SK-N-SH treated with all-trans-retinoic acid at 6 μM for 48 hours (cell line): ENCODE measurements around the gene TACO1.

Experiments used
- ATAC-seq: fragments of 200-7000 bp; cut with Tn5 transposase; 3 replicates; pipeline ENCODE4 v1.9.1; 2020; ENCODE audit warnings: mild to moderate bottlenecking, moderate library complexity
- ARNTL ChIP-seq: fragments of 450-650 bp; formaldehyde crosslinking; IDR thresholded peaks from 2 replicates; pipeline ENCODE4 v1.5.0; 2020; ENCODE audit warnings: low read depth, mild to moderate bottlenecking, moderate library complexity, borderline replicate concordance
- BACH2 ChIP-seq: fragments of 250-450 bp; sonication (Bioruptor Pico); IDR thresholded peaks from 2 replicates; pipeline ENCODE4 v1.9.0; 2021; ENCODE audit warnings: mild to moderate bottlenecking, borderline replicate concordance
- CREB5 ChIP-seq: fragments of 250-450 bp; sonication (Bioruptor Pico); IDR thresholded peaks from 2 replicates; pipeline ENCODE4 v1.5.1; 2020; ENCODE audit warnings: low read depth, mild to moderate bottlenecking, moderate library complexity
- CSDC2 ChIP-seq: fragments of 250-450 bp; sonication (Bioruptor Pico); IDR thresholded peaks from 2 replicates; pipeline ENCODE4 v1.5.0; 2020; ENCODE audit warnings: mild to moderate bottlenecking, moderate library complexity
- CSRNP3 ChIP-seq: fragments of 250-450 bp; sonication (Bioruptor Pico); IDR thresholded peaks from 2 replicates; pipeline ENCODE4 v1.5.1; 2021; ENCODE audit warnings: mild to moderate bottlenecking, moderate library complexity
- ESRRG ChIP-seq: fragments of 250-450 bp; sonication (Bioruptor Pico); IDR thresholded peaks from 2 replicates; pipeline ENCODE4 v1.6.1; 2021; ENCODE audit warnings: mild to moderate bottlenecking
- OSR1 ChIP-seq: fragments of 250-450 bp; sonication (Bioruptor Pico); IDR thresholded peaks from 2 replicates; pipeline ENCODE4 v1.8.0; 2022; ENCODE audit warnings: moderate library complexity, mild to moderate bottlenecking, inconsistent platforms
- PATZ1 ChIP-seq: fragments of 250-450 bp; sonication (Bioruptor Pico); IDR thresholded peaks from 2 replicates; pipeline ENCODE4 v1.8.0; 2020; ENCODE audit warnings: mild to moderate bottlenecking, moderate library complexity, borderline replicate concordance
- POU6F1 ChIP-seq: fragments of 250-450 bp; sonication (Bioruptor Pico); IDR thresholded peaks from 2 replicates; pipeline ENCODE4 v1.8.0; 2021; ENCODE audit warnings: low read depth, mild to moderate bottlenecking, moderate library complexity, borderline replicate concordance
- PPARA ChIP-seq: fragments of 250-450 bp; sonication (Bioruptor Pico); IDR thresholded peaks from 2 replicates; pipeline ENCODE4 v1.5.0; 2020; ENCODE audit warnings: mild to moderate bottlenecking, borderline replicate concordance
- RARB ChIP-seq: fragments of 250-450 bp; sonication (Bioruptor Pico); IDR thresholded peaks from 2 replicates; pipeline ENCODE4 v1.8.0; 2021; ENCODE audit warnings: mild to moderate bottlenecking, moderate library complexity
- SNAI2 ChIP-seq: fragments of 250-450 bp; sonication (Bioruptor Pico); IDR thresholded peaks from 2 replicates; pipeline ENCODE4 v1.5.0; 2020; ENCODE audit warnings: mild to moderate bottlenecking, moderate library complexity
- TCF4 ChIP-seq: fragments of 250-450 bp; sonication (Bioruptor Pico); IDR thresholded peaks from 2 replicates; pipeline ENCODE4 v1.8.0; 2021; ENCODE audit warnings: mild to moderate bottlenecking, moderate library complexity, borderline replicate concordance
- TOX ChIP-seq: fragments of 250-450 bp; sonication (Bioruptor Pico); IDR thresholded peaks from 2 replicates; pipeline ENCODE4 v1.8.0; 2021; ENCODE audit warnings: mild to moderate bottlenecking, moderate library complexity, borderline replicate concordance
- TSHZ2 ChIP-seq: fragments of 250-450 bp; sonication (Bioruptor Pico); IDR thresholded peaks from 2 replicates; pipeline ENCODE4 v1.5.0; 2020; ENCODE audit warnings: mild to moderate bottlenecking, moderate library complexity
- ZC3H10 ChIP-seq: fragments of 250-450 bp; sonication (Bioruptor Pico); IDR thresholded peaks from 2 replicates; pipeline ENCODE4 v1.5.1; 2021; ENCODE audit warnings: mild to moderate bottlenecking, moderate library complexity
- ZFP3 ChIP-seq: fragments of 250-450 bp; sonication (Bioruptor Pico); IDR thresholded peaks from 2 replicates; pipeline ENCODE4 v1.5.0; 2020; ENCODE audit warnings: mild to moderate bottlenecking, moderate library complexity
- ZFP30 ChIP-seq: fragments of 450-650 bp; formaldehyde crosslinking; IDR thresholded peaks from 2 replicates; pipeline ENCODE4 v1.5.0; 2022; ENCODE audit warnings: mild to moderate bottlenecking, moderate library complexity
- ZNF565 ChIP-seq: fragments of 450-650 bp; formaldehyde crosslinking; conservative IDR thresholded peaks from 2 replicates; pipeline ENCODE4 v1.5.0; 2020; ENCODE audit warnings: low read depth, mild to moderate bottlenecking, moderate library complexity
- ZNF70 ChIP-seq: fragments of 450-650 bp; formaldehyde crosslinking; IDR thresholded peaks from 2 replicates; pipeline ENCODE4 v1.5.0; 2020; ENCODE audit warnings: mild to moderate bottlenecking, moderate library complexity
- ZNF8 ChIP-seq: fragments of 450-650 bp; formaldehyde crosslinking; IDR thresholded peaks from 2 replicates; pipeline ENCODE4 v1.5.0; 2020; ENCODE audit warnings: mild to moderate bottlenecking, moderate library complexity

TACO1 gene

GRCh38 chr17:63610854-63611253 is 10.2 kb downstream of the TACO1 start:
- ATAC-seq: no peak
- TF ChIP-seq PPARA (CRISPR knock-in tag) (no peak), ARNTL (CRISPR knock-in tag) (no peak), PATZ1 (CRISPR knock-in tag) (no peak), SNAI2 (no peak), ZNF70 (CRISPR knock-in tag) (no peak), TCF4 (CRISPR knock-in tag) (no peak), TOX (no peak), OSR1 (CRISPR knock-in tag) (no peak), CREB5 (no peak), CSDC2 (CRISPR knock-in tag) (no peak), ZNF565 (no peak), BACH2 (CRISPR knock-in tag) (no peak), ZNF8 (CRISPR knock-in tag) (no peak)

- no peak for ATAC-seq
- TF ChIP-seq CSDC2 (CRISPR knock-in tag): no peak
- TF ChIP-seq POU6F1 (CRISPR knock-in tag): no peak
- TF ChIP-seq TOX: no peak
- TF ChIP-seq TSHZ2 (CRISPR knock-in tag): no peak
- TF ChIP-seq RARB (CRISPR knock-in tag): no peak
- no peak for TF ChIP-seq ZFP3 (CRISPR knock-in tag)
- TF ChIP-seq TCF4 (CRISPR knock-in tag): no peak
- no peak for TF ChIP-seq ZNF565
- no peak for TF ChIP-seq ZC3H10 (CRISPR knock-in tag)
- TF ChIP-seq ZNF70 (CRISPR knock-in tag): no peak
- TF ChIP-seq ARNTL (CRISPR knock-in tag): no peak
- no peak for TF ChIP-seq CSRNP3 (CRISPR knock-in tag)
Measured at GRCh38 chr17:63611354-63611753, 10.7 kb downstream of the TACO1 start.

- TF ChIP-seq ZFP3 (CRISPR knock-in tag) (no peak), ZNF565 (no peak)
- ATAC-seq: no peak
Measured at GRCh38 chr17:63613663-63614062, 13.0 kb downstream of the TACO1 start.

- TF ChIP-seq CSDC2 (CRISPR knock-in tag): no peak
- no peak for TF ChIP-seq CREB5
- TF ChIP-seq SNAI2: no peak
- TF ChIP-seq ESRRG: no peak
- TF ChIP-seq PPARA (CRISPR knock-in tag): no peak
- no peak for TF ChIP-seq ZFP3 (CRISPR knock-in tag)
- no peak for TF ChIP-seq ARNTL (CRISPR knock-in tag)
- TF ChIP-seq ZFP30 (CRISPR knock-in tag): no peak
- TF ChIP-seq OSR1 (CRISPR knock-in tag): no peak
- no peak for TF ChIP-seq TSHZ2 (CRISPR knock-in tag)
- TF ChIP-seq ZNF70 (CRISPR knock-in tag): no peak
- no peak for TF ChIP-seq BACH2 (CRISPR knock-in tag)
- TF ChIP-seq, all 23 proteins: peak for 0
- ATAC-seq: no peak
Measured at GRCh38 chr17:63621229-63621683, 20.6 kb downstream of the TACO1 start.
